ENCODE data around the gene MVB12B. TPM values are rescaled to one million over a fixed set of nuclear protein-coding genes. Genes with fewer than 3 reads are reported as not detected.

MVB12B gene
- total and polyA plus RNA-seq, 8 donors = 19.9 to 25.3 (median 22.8) TPM

DNA sequence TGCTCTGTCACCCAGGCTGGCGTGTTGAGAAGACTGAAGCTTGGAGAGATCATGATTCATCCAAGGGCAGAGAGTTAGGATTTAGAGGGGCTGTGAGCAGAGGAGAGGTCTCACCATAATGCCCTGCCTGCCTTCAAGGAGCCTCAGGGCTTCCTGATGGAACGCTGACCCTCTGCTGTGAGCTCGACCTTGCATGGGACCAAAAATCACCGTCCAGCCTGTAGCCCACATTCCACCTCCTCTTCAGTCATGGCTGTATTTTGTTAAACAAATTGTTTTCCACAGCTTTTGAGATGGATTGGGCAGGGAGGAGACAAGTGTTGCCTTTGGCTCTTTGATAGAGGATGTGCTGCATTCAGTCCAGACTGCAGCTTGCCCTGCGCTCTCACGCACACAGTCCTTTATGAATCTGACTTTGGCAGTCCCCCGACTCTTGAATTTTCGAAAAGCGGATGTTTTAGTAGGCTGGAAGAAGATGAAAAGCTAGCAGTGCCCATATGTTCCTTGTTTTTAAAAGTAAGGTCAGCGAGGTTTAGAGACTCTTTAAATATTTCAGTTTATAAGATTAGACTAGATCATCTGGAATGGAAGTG lies 79.5 kb downstream of the MVB12B start:
- no peaks in the 10 kb centered on the region for H3K27me3 ChIP-seq
- ATAC-seq = no peak
- TF ChIP-seq, protein P1, sequence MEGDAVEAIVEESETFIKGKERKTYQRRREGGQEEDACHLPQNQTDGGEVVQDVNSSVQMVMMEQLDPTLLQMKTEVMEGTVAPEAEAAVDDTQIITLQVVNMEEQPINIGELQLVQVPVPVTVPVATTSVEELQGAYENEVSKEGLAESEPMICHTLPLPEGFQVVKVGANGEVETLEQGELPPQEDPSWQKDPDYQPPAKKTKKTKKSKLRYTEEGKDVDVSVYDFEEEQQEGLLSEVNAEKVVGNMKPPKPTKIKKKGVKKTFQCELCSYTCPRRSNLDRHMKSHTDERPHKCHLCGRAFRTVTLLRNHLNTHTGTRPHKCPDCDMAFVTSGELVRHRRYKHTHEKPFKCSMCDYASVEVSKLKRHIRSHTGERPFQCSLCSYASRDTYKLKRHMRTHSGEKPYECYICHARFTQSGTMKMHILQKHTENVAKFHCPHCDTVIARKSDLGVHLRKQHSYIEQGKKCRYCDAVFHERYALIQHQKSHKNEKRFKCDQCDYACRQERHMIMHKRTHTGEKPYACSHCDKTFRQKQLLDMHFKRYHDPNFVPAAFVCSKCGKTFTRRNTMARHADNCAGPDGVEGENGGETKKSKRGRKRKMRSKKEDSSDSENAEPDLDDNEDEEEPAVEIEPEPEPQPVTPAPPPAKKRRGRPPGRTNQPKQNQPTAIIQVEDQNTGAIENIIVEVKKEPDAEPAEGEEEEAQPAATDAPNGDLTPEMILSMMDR (IDR thresholded peaks at IDR 0.05) = no peak
- H3K9me3 ChIP-seq = no peaks in the 10 kb centered on the region
- no peak overlapping the region for H3K4me3 ChIP-seq
- peaks cover 0 to 15% of the 10 kb centered on the region in 2 donors for H3K36me3 ChIP-seq
- no peak for DNase-seq
- no peak overlapping the region for H3K27ac ChIP-seq
- peaks cover 0 to 12% of the 10 kb centered on the region in 2 donors for H3K4me1 ChIP-seq
- intact Hi-C loops (cut with DNase I) = no loop called here

DNA sequence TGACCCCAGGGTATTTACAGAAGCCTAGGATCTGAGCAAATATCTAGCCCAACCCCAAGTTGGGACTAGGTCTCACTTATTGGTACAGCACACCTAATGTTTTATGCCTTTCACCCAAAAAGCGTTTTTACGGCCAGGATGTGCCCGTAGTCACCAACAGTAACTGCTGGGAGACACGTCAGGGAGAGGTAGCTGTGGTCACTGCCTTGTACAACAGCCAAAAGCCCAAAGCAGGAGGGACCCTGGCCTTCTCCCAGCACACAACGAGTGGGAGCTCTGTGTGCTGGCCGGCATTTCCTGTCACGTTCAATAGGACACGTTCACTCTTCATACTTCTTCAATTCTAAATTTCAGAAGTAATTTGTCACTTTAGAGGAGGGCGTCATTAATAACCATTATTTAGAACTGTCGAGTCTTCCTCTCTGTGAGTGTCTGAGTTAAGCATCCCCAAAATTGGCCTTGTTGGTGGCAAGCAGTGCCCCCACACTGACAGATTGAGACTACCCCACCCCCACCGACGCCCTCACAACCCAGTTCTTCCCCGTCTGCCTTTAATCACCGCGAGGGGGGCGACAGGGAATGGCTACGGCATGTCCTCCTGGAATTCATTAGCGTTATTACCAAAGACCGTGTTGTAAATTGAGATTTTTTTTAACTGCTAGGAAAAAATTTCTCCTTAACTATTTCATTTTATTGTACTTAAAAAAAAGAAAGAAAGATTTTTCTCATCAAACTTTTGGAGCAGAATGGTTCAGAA lies 80.7 kb downstream of the MVB12B start:
- Histone ChIP-seq H3K9me3 (no peaks in the 10 kb centered on the region), H3K36me3 (peaks cover 0 to 15% of the 10 kb centered on the region in 2 donors), H3K27ac (no peak overlapping the region), H3K27me3 (no peaks in the 10 kb centered on the region), H3K4me1 (peaks cover 0 to 13% of the 10 kb centered on the region in 2 donors), H3K4me3 (no peak overlapping the region)
- DNase-seq (no peak), ATAC-seq (no peak)
- TF ChIP-seq, protein P1 (IDR thresholded peaks at IDR 0.05) = no peak
- intact Hi-C loops (cut with DNase I) = no loop called here

DNA sequence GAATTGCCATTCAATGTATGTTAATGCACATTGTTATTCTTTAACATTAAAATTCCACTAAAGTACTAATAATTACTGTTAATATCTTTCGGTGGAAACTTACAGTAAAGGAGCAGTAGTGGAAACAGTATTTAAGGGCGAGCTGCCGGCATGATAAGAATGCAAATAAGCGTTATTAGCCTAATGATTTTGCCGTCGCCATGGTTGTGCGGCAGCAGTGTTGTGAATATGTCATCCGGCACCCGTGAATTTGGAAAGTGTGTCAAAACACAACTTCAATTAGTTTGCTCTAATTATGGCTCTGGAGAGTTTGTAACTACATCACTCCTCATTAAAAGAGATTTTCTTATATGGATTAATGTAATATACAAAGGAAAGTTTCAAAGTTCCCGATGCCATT lies 81.4 kb downstream of the MVB12B start:
- H3K27ac ChIP-seq = no peak overlapping the region
- H3K4me3 ChIP-seq = no peak overlapping the region
- no peak for ATAC-seq
- intact Hi-C loops (cut with DNase I) = no loop called here
- no peaks in the 10 kb centered on the region for H3K27me3 ChIP-seq
- H3K4me1 ChIP-seq = peaks cover 0 to 14% of the 10 kb centered on the region in 2 donors
- H3K9me3 ChIP-seq = no peaks in the 10 kb centered on the region
- no peak for DNase-seq
- H3K36me3 ChIP-seq = peaks cover 0 to 15% of the 10 kb centered on the region in 2 donors
- TF ChIP-seq, protein P1 (IDR thresholded peaks at IDR 0.05) = no peak

DNA sequence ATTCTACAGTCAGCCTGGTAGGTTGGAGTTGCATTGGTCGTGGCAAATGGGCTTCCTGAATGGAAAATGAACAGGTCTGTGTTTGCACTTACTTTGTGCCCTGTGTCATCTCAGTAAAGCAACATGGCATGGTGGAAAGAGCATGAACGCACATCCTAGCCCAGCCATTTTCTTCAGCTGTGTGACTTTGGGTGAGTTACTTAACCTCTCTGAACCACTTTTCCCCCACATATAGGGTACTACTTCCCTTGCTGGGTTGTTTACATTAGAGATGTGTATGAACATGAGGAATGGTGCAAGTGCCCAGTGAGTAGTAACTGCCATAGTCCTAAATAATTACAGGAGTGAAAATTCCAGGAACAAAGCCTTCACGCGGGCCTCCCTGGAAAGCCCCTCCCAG lies 83.6 kb downstream of the MVB12B start:
- ATAC-seq = no peak

More for the DNA sequence above, 83.6 kb downstream of the MVB12B start:
- H3K9me3 ChIP-seq = no peaks in the 10 kb centered on the region
- no peak overlapping the region for H3K4me3 ChIP-seq
- no peaks in the 10 kb centered on the region for H3K27me3 ChIP-seq
- DNase-seq = no peak
- intact Hi-C loops (cut with DNase I) = no loop called here
- peaks cover 0 to 20% of the 10 kb centered on the region in 2 donors for H3K4me1 ChIP-seq
- peaks cover 0 to 24% of the 10 kb centered on the region in 2 donors for H3K36me3 ChIP-seq
- TF ChIP-seq, protein P1 (IDR thresholded peaks at IDR 0.05) = no peak
- no peak overlapping the region for H3K27ac ChIP-seq

Measured in left lung (tissue), 10 donors.